DOHH2 (cell line): ENCODE measurements around the gene SUCNR1.

Source experiments
- H3F3A ChIP-seq: fragments of 200-600 bp; sonication (generic), shearing (Covaris generic); 2 replicates; pipeline ENCODE4 v1.6.0; 2016; ENCODE audit warnings: antibody characterized with exemption, mild to moderate bottlenecking; ENCODE audit not compliant: control insufficient read depth, insufficient read depth
- H3K27ac ChIP-seq: fragments of 200-600 bp; sonication (generic); 2 replicates; pipeline ENCODE4 v1.5.1; 2014; ENCODE audit warnings: low read depth, mild to moderate bottlenecking, low read length, moderate library complexity
- H3K27me3 ChIP-seq: fragments of 200-600 bp; sonication (generic); 2 replicates; pipeline ENCODE4 v1.6.1; 2014; ENCODE audit warnings: mild to moderate bottlenecking, low read length, mixed read lengths; ENCODE audit not compliant: control insufficient read depth
- H3K36me3 ChIP-seq: fragments of 200-600 bp; sonication (generic); 2 replicates; pipeline ENCODE4 v1.6.1; 2014; ENCODE audit warnings: mild to moderate bottlenecking, low read length, moderate library complexity, mixed read lengths; ENCODE audit not compliant: control insufficient read depth
- H3K4me1 ChIP-seq: fragments of 200-600 bp; sonication (generic); 2 replicates; pipeline ENCODE4 v1.6.1; 2014; ENCODE audit warnings: mild to moderate bottlenecking, low read length, mixed read lengths; ENCODE audit not compliant: control insufficient read depth
- H3K4me2 ChIP-seq: fragments of 200-600 bp; sonication (generic); 2 replicates; pipeline ENCODE4 v1.6.0; 2014; ENCODE audit warnings: mild to moderate bottlenecking, low read length, moderate library complexity
- H3K4me3 ChIP-seq: fragments of 200-600 bp; sonication (generic); 2 replicates; pipeline ENCODE4 v1.5.1; 2014; ENCODE audit warnings: mild to moderate bottlenecking, low read length, mixed read lengths
- H3K79me2 ChIP-seq: fragments of 200-600 bp; sonication (generic); 2 replicates; pipeline ENCODE4 v1.6.1; 2014; ENCODE audit warnings: mild to moderate bottlenecking, low read length, mixed read lengths; ENCODE audit not compliant: control insufficient read depth
- H3K9me2 ChIP-seq: fragments of 200-600 bp; sonication (generic); replicated peaks from 2 replicates; pipeline ENCODE4 v1.6.1; 2014; ENCODE audit warnings: mild to moderate bottlenecking, low read length, mixed read lengths; ENCODE audit not compliant: control insufficient read depth
- H3K9me3 ChIP-seq: fragments of 200-600 bp; sonication (generic); 2 replicates; pipeline ENCODE4 v1.6.1; 2014; ENCODE audit warnings: antibody characterized with exemption, low read length, mixed read lengths; ENCODE audit not compliant: control insufficient read depth, insufficient read depth
- H4K20me1 ChIP-seq: fragments of 200-600 bp; sonication (generic); 2 replicates; pipeline ENCODE4 v1.6.0; 2014; ENCODE audit warnings: low read depth, mild to moderate bottlenecking, antibody characterized with exemption, low read length, moderate library complexity; ENCODE audit not compliant: control insufficient read depth, insufficient read depth
- EZH2phosphoT487 ChIP-seq: fragments of 200-600 bp; sonication (generic); IDR thresholded peaks from 2 replicates; pipeline ENCODE4 v1.6.1; 2017; ENCODE audit warnings: borderline replicate concordance, mild to moderate bottlenecking, antibody characterized with exemption, low read length, moderate library complexity, mixed read lengths
- TF ChIP-seq, protein P1 (sequence below): fragments of 200-600 bp; sonication (generic); IDR thresholded peaks from one replicate; pipeline ENCODE4 v1.5.1; 2014; ENCODE audit warnings: antibody characterized with exemption, mild to moderate bottlenecking, low read depth, low read length; ENCODE audit not compliant: poor library complexity, severe bottlenecking

SUCNR1 gene

DNA sequence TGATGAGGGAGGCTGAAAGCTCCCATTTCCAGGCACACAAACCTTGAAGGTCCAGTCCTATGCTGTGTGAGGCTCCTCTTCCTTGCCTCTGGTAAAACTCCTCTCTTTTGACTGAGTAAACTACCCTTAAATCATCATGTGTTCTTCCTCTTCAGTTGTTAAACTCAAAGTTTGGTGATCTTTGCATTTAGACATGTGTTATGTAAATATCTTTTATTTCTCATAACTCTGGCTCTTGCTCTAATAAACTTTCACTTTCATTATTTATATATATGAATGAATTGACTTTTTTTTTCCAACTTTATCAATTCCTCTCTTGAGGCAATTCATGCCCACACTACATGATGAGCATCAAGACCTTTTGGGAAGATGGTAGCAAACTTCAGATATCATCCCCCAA lies 26.6 kb downstream of the SUCNR1 start:
- H4K20me1 ChIP-seq = no peaks in the 10 kb centered on the region
- H3K27me3 ChIP-seq = no peaks in the 10 kb centered on the region
- H3K4me1 ChIP-seq = no peaks in the 10 kb centered on the region; the same call in 1 of the 2 replicates
- H3K36me3 ChIP-seq = no peaks in the 10 kb centered on the region
- H3K4me2 ChIP-seq = no peak overlapping the region
- no peaks in the 10 kb centered on the region for H3F3A ChIP-seq
- no peak overlapping the region for H3K27ac ChIP-seq
- no peaks in the 10 kb centered on the region for H3K79me2 ChIP-seq
- H3K4me3 ChIP-seq = no peak overlapping the region
- TF ChIP-seq, protein P1, sequence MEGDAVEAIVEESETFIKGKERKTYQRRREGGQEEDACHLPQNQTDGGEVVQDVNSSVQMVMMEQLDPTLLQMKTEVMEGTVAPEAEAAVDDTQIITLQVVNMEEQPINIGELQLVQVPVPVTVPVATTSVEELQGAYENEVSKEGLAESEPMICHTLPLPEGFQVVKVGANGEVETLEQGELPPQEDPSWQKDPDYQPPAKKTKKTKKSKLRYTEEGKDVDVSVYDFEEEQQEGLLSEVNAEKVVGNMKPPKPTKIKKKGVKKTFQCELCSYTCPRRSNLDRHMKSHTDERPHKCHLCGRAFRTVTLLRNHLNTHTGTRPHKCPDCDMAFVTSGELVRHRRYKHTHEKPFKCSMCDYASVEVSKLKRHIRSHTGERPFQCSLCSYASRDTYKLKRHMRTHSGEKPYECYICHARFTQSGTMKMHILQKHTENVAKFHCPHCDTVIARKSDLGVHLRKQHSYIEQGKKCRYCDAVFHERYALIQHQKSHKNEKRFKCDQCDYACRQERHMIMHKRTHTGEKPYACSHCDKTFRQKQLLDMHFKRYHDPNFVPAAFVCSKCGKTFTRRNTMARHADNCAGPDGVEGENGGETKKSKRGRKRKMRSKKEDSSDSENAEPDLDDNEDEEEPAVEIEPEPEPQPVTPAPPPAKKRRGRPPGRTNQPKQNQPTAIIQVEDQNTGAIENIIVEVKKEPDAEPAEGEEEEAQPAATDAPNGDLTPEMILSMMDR = no peak
- no peak for TF ChIP-seq EZH2phosphoT487
- no peaks in the 10 kb centered on the region for H3K9me2 ChIP-seq
- H3K9me3 ChIP-seq = no peaks in the 10 kb centered on the region

DNA sequence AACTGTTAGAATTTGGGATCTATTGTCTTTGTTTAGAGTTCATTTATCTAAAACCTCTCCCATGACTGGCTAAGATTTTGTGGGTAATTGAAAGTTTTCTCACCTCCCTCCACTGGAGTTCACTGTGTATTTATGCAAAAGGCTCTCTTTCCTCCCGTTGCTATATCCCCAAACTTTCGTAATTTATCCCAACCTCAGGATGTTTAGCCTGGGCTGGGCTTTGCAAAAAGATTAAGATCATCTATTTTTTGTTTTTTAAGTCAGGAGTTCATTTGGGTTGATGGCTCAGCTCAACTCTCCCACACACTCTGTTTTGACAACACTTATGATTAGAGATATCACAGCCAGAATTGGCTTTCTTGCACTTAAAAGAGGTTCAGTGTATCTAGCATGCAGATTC lies 27.0 kb downstream of the SUCNR1 start:
- H3K27ac ChIP-seq = no peak overlapping the region
- no peak overlapping the region for H3K4me2 ChIP-seq
- H4K20me1 ChIP-seq = no peaks in the 10 kb centered on the region
- no peaks in the 10 kb centered on the region for H3K9me3 ChIP-seq
- TF ChIP-seq, protein P1 = no peak
- TF ChIP-seq EZH2phosphoT487 = no peak
- no peak overlapping the region for H3K4me3 ChIP-seq
- no peaks in the 10 kb centered on the region for H3K79me2 ChIP-seq
- H3K36me3 ChIP-seq = no peaks in the 10 kb centered on the region
- no peaks in the 10 kb centered on the region for H3K9me2 ChIP-seq
- H3K27me3 ChIP-seq = no peaks in the 10 kb centered on the region
- no peaks in the 10 kb centered on the region for H3F3A ChIP-seq
- no peaks in the 10 kb centered on the region; the same call in 1 of the 2 replicates for H3K4me1 ChIP-seq

DNA sequence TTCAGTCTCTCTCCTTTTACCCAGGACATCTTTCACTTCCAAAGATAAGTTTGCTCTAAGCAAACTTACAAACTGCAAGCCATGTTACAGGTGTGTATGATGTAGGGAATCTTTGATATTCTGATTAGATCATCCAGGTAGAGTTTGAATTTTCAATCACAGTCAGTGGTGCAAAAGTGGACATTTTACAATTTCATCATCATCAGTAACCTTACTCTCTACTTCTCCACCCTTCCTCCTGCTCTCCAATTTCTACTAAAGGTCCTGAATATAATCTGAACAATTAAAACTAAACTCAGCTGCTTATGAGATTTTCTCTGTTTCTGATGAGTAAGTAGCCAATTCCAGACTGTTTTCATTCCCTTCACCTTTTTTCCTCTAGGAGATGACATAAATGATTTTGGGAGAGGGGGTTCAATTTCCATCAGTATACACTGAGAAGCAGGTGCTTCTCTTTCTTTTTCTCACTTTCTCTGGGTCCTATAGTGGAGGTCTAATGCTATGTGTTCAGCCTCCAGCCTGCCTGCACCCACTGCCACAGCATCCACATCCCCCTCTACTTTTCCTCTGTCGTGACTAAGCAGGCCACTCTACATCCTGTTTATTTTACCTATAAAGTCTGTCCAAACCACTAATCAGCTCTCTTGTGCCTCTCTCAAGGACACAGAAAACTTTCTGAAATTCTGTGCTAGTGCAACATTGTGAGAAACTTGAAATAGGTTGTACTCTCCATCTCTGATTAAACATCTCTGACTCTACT lies 27.6 kb downstream of the SUCNR1 start:
- Histone ChIP-seq H3K79me2 (no peaks in the 10 kb centered on the region), H3K36me3 (no peaks in the 10 kb centered on the region), H3K27me3 (no peaks in the 10 kb centered on the region), H3K9me2 (no peaks in the 10 kb centered on the region), H4K20me1 (no peaks in the 10 kb centered on the region), H3K4me2 (no peak overlapping the region), H3K27ac (no peak overlapping the region), H3K4me1 (no peaks in the 10 kb centered on the region; the same call in 1 of the 2 replicates), H3K4me3 (no peak overlapping the region), H3F3A (no peaks in the 10 kb centered on the region), H3K9me3 (no peaks in the 10 kb centered on the region)
- TF ChIP-seq EZH2phosphoT487 = no peak
- TF ChIP-seq, protein P1 = no peak
